IMR-90 (cell line): ENCODE data around the gene PPM1H. TPM values are rescaled to one million over a fixed set of nuclear protein-coding genes. Genes with fewer than 3 reads are reported as not detected.

Experiments used
- ATAC-seq: fragments of 200-7000 bp; cut with Tn5 transposase; 2 replicates; pipeline ENCODE4 v1.9.1; 2020; ENCODE audit warnings: low read depth, mild to moderate bottlenecking, moderate library complexity
- BruUV-seq: library from RNA; stranded (reverse); fragments of 400-500 nt; replicated peaks from 2 replicates; lab custom pipeline; 2021; lab: Mats Ljungman, UMichigan
- CTCF ChIA-PET: fragments of 300-600 bp; formaldehyde crosslinking; extraction: SDS; loops from one replicate; lab custom pipeline; 2021; ENCODE audit warnings: antibody characterized with exemption; lab: Yijun Ruan, JAX
- POLR2A ChIA-PET: fragments of 300-600 bp; sonication (Branson Sonifier 250); formaldehyde crosslinking; loops from one replicate; lab custom pipeline; 2022; ENCODE audit warnings: antibody characterized with exemption; ENCODE audit not compliant: unreplicated experiment; lab: Charles Lee
- DNase-seq: peaks from one replicate; pipeline ENCODE4 v3.0.0; 2013
- H2AFZ ChIP-seq: replicated peaks from 2 replicates; pipeline ENCODE3; 2013; ENCODE audit warnings: low read length, mild to moderate bottlenecking; ENCODE audit not compliant: poor library complexity
- H2AK5ac ChIP-seq: 2 replicates; pipeline ENCODE4 v1.6.1; 2013; ENCODE audit warnings: low read depth, low read length, inconsistent platforms
- H2AK9ac ChIP-seq: replicated peaks from 2 replicates; pipeline ENCODE3; 2013; ENCODE audit warnings: mild to moderate bottlenecking, low read depth, low read length, moderate library complexity; ENCODE audit not compliant: poor library complexity
- H2BK120ac ChIP-seq: 2 replicates; pipeline ENCODE4 v1.6.1; 2013; ENCODE audit warnings: low read depth, low read length, inconsistent platforms
- H2BK15ac ChIP-seq: 3 replicates; pipeline ENCODE4 v1.6.1; 2013; ENCODE audit warnings: low read depth, low read length, inconsistent platforms
- H2BK20ac ChIP-seq: 2 replicates; pipeline ENCODE4 v1.6.1; 2013; ENCODE audit warnings: low read depth, mild to moderate bottlenecking, inconsistent platforms, low read length, moderate library complexity
- H2BK5ac ChIP-seq: 2 replicates; pipeline ENCODE4 v1.6.1; 2013; ENCODE audit warnings: mild to moderate bottlenecking, low read depth, low read length, inconsistent platforms; ENCODE audit not compliant: poor library complexity, severe bottlenecking
- H3K14ac ChIP-seq: replicated peaks from 2 replicates; pipeline ENCODE4 v1.6.1; 2013; ENCODE audit warnings: low read depth, low read length, inconsistent platforms
- H3K18ac ChIP-seq: 2 replicates; pipeline ENCODE4 v1.6.1; 2013; ENCODE audit warnings: low read depth, low read length, control low read depth
- H3K23ac ChIP-seq: 2 replicates; pipeline ENCODE4 v1.6.1; 2013; ENCODE audit warnings: low read depth, low read length, inconsistent platforms
- H3K27ac ChIP-seq: 2 replicates; pipeline ENCODE4 v1.5.1; 2013; ENCODE audit warnings: mild to moderate bottlenecking, control low read depth, low read length; ENCODE audit not compliant: insufficient read depth
- H3K27me3 ChIP-seq: 2 replicates; pipeline ENCODE4 v1.6.1; 2013; ENCODE audit warnings: low read length; ENCODE audit not compliant: control insufficient read depth, insufficient read depth
- H3K36me3 ChIP-seq: 2 replicates; pipeline ENCODE4 v1.6.1; 2013; ENCODE audit warnings: low read length, mixed read lengths; ENCODE audit not compliant: control insufficient read depth, insufficient read depth
- H3K4ac ChIP-seq: 2 replicates; pipeline ENCODE4 v1.6.1; 2013; ENCODE audit warnings: low read depth, low read length, inconsistent platforms
- H3K4me1 ChIP-seq: 2 replicates; pipeline ENCODE4 v1.6.1; 2013; ENCODE audit warnings: low read length, mixed read lengths; ENCODE audit not compliant: control insufficient read depth, insufficient read depth
- H3K4me2 ChIP-seq: 2 replicates; pipeline ENCODE4 v1.6.1; 2013; ENCODE audit warnings: low read depth, mild to moderate bottlenecking, control low read depth, low read length, moderate library complexity
- H3K4me3 ChIP-seq: 2 replicates; pipeline ENCODE4 v1.5.1; 2013; ENCODE audit warnings: low read depth, mild to moderate bottlenecking, control low read depth, low read length, moderate library complexity; ENCODE audit not compliant: insufficient read depth
- H3K56ac ChIP-seq: 2 replicates; pipeline ENCODE4 v1.6.1; 2013; ENCODE audit warnings: low read length, inconsistent platforms; ENCODE audit not compliant: insufficient read depth; ENCODE audit errors: extremely low read depth
- H3K79me1 ChIP-seq, 2 experiments: 2 replicates each; pipeline ENCODE4 v1.6.1; 2013; ENCODE audit warnings: low read length in 2 of 2, inconsistent platforms in 1 of 2, low read depth in 1 of 2
- H3K9ac ChIP-seq: 2 replicates; pipeline ENCODE4 v1.6.1; 2013; ENCODE audit warnings: low read depth, low read length, control low read depth
- H3K9me1 ChIP-seq: 2 replicates; pipeline ENCODE4 v1.6.1; 2013; ENCODE audit warnings: low read length, inconsistent platforms; ENCODE audit not compliant: insufficient read depth
- H3K9me3 ChIP-seq: 2 replicates; pipeline ENCODE4 v1.6.1; 2013; ENCODE audit warnings: low read length; ENCODE audit not compliant: control insufficient read depth, insufficient read depth
- H4K20me1 ChIP-seq: 2 replicates; pipeline ENCODE4 v1.6.1; 2013; ENCODE audit warnings: low read length, inconsistent platforms; ENCODE audit not compliant: insufficient read depth
- H4K5ac ChIP-seq: 2 replicates; pipeline ENCODE4 v1.6.1; 2013; ENCODE audit warnings: mild to moderate bottlenecking, low read depth, low read length, control low read depth
- H4K8ac ChIP-seq, 2 experiments: 2 replicates each; pipeline ENCODE4 v1.6.1; 2013; ENCODE audit warnings: low read depth in 2 of 2, low read length in 2 of 2, control low read depth in 1 of 2, inconsistent platforms in 1 of 2
- H4K91ac ChIP-seq: 2 replicates; pipeline ENCODE4 v1.6.1; 2013; ENCODE audit warnings: low read depth, low read length, inconsistent platforms; ENCODE audit not compliant: insufficient read depth
- CEBPB ChIP-seq: IDR thresholded peaks from 2 replicates; pipeline ENCODE4 v1.6.1; 2012; ENCODE audit warnings: low read depth, low read length, improper control_type of control experiment
- CHD1 ChIP-seq: IDR thresholded peaks from 2 replicates; pipeline ENCODE4 v1.6.1; 2012; ENCODE audit warnings: low read depth, low read length, improper control_type of control experiment
- MXI1 ChIP-seq: IDR thresholded peaks from 2 replicates; pipeline ENCODE4 v1.6.1; 2012; ENCODE audit warnings: low read depth, mild to moderate bottlenecking, low read length, moderate library complexity, borderline replicate concordance
- NFE2L2 ChIP-seq: fragments of 150-350 bp; IDR thresholded peaks from 2 replicates; pipeline ENCODE4 v1.6.1; 2016; ENCODE audit warnings: low read depth, mild to moderate bottlenecking, low read length
- RFX5 ChIP-seq: IDR thresholded peaks from 2 replicates; pipeline ENCODE4 v1.8.0; 2012; ENCODE audit warnings: low read depth, mild to moderate bottlenecking, low read length, moderate library complexity
- WGBS, 2 experiments: methylation state at CpG; one replicate each; pipeline versions ENCODE4 v1.1.5 to v1.1.7; 2013; ENCODE audit warnings: missing lambda C conversion rate in 2 of 2; ENCODE audit not compliant: insufficient read length in 1 of 2; ENCODE audit errors: extremely low coverage in 2 of 2; 5-methylcytosine and 5-hydroxymethylcytosine counted together
- dilution Hi-C: fragments of 300-500 bp; cut with HindIII; formaldehyde crosslinking; loops from one replicate; pipeline ENCODE4 v1.14.3; 2018; ENCODE audit warnings: low sequenced_read_pairs; ENCODE audit not compliant: unreplicated experiment
- in situ Hi-C: fragments of 300-500 bp; cut with MboI; formaldehyde crosslinking; loops from 3 replicates; pipeline ENCODE4 v1.14.3; 2019; ENCODE audit warnings: low sequenced_read_pairs, inconsistent platforms, mixed read lengths
- intact Hi-C: fragments of 100-400 bp; cut with micrococcal nuclease; formaldehyde crosslinking; loops from 2 replicates; pipeline ENCODE4 v1.10.0; 2022
- polyA plus RNA-seq, 3 experiments: library from polyadenylated mRNA; depleted of rRNA; stranded (reverse); fragments of >200 nt; gene quantifications; 2 replicates each; pipeline ENCODE4 v1.2.3, GENCODE V29; 2012; ENCODE audit warnings: low replicate concordance in 1 of 3
- total RNA-seq: library from RNA; depleted of rRNA; stranded (reverse); fragments of >200 nt; gene quantifications from 2 replicates; pipeline ENCODE4 v1.2.3, GENCODE V29; 2012
- TF ChIP-seq, protein P1 (sequence below): conservative IDR thresholded peaks from 2 replicates; pipeline ENCODE4 v1.5.1; 2012; ENCODE audit warnings: mild to moderate bottlenecking, low read depth, low read length, improper control_type of control experiment
- TF ChIP-seq, protein P2 (sequence below): fragments of 150-350 bp; IDR thresholded peaks from 2 replicates; pipeline ENCODE4 v1.6.1; 2016; ENCODE audit warnings: low read depth, mild to moderate bottlenecking, low read length, moderate library complexity, borderline replicate concordance

Gene PPM1H
- total and polyA plus RNA-seq, 2 of the 4 experiments (the other 2 are of a cell fraction) = 0.14 to 0.18 TPM

DNA sequence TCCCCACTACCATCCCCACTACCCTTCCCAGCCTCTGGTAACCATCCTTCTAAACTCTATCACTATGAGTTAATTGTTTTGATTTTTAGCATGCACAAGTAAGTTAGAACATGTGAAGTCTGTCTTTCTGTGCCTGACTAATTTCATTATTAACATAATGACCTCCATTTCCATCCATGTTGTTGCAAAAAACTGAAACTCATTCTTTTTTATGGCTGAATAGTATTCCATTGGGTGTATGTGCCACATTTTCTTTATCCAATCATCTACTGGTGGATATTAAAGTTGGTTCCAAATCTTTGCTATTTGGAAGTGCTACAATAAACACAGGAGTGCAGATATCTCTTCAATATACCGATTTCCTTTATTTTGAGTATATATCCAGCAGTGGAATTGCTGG is 13.2 kb upstream of the PPM1H start:
- Histone ChIP-seq H4K20me1 (no peaks in the 10 kb centered on the region), H3K4me2 (no peak overlapping the region), H4K91ac (no peak overlapping the region), H3K18ac (no peak overlapping the region), H3K4me3 (no peak overlapping the region), H2BK20ac (no peak overlapping the region), H3K79me1 (no peaks in the 10 kb centered on the region), H3K4me1 (no peaks in the 10 kb centered on the region), H2AK5ac (no peak overlapping the region), H2AFZ (no peak overlapping the region), H3K27me3 (peaks cover 9% of the 10 kb centered on the region; the same call in 1 of the 2 replicates), H4K5ac (no peak overlapping the region), H3K36me3 (no peaks in the 10 kb centered on the region), H2BK15ac (no peak overlapping the region), H3K27ac (no peak overlapping the region), H3K14ac (no peak overlapping the region), H3K56ac (no peak overlapping the region), H3K9ac (no peak overlapping the region), H4K8ac (no peak overlapping the region), H2BK120ac (no peak overlapping the region), H3K9me3 (no peaks in the 10 kb centered on the region), H2BK5ac (no peak overlapping the region), H3K4ac (no peak overlapping the region), H3K9me1 (no peaks in the 10 kb centered on the region), H3K23ac (no peak overlapping the region), H2AK9ac (no peak overlapping the region)
- DNase-seq = no peak
- TF ChIP-seq, protein P1, sequence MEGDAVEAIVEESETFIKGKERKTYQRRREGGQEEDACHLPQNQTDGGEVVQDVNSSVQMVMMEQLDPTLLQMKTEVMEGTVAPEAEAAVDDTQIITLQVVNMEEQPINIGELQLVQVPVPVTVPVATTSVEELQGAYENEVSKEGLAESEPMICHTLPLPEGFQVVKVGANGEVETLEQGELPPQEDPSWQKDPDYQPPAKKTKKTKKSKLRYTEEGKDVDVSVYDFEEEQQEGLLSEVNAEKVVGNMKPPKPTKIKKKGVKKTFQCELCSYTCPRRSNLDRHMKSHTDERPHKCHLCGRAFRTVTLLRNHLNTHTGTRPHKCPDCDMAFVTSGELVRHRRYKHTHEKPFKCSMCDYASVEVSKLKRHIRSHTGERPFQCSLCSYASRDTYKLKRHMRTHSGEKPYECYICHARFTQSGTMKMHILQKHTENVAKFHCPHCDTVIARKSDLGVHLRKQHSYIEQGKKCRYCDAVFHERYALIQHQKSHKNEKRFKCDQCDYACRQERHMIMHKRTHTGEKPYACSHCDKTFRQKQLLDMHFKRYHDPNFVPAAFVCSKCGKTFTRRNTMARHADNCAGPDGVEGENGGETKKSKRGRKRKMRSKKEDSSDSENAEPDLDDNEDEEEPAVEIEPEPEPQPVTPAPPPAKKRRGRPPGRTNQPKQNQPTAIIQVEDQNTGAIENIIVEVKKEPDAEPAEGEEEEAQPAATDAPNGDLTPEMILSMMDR = no peak
- TF ChIP-seq, protein P2, sequence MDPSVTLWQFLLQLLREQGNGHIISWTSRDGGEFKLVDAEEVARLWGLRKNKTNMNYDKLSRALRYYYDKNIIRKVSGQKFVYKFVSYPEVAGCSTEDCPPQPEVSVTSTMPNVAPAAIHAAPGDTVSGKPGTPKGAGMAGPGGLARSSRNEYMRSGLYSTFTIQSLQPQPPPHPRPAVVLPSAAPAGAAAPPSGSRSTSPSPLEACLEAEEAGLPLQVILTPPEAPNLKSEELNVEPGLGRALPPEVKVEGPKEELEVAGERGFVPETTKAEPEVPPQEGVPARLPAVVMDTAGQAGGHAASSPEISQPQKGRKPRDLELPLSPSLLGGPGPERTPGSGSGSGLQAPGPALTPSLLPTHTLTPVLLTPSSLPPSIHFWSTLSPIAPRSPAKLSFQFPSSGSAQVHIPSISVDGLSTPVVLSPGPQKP = no peak
- TF ChIP-seq CEBPB (no peak), RFX5 (no peak), NFE2L2 (no peak), CHD1 (no peak), MXI1 (no peak)
- WGBS, 2 experiments = no CpG with 5 or more reads among the region's 1 CpG
- no TSS peak for BruUV-seq
- dilution Hi-C loops (no loop called here), intact Hi-C loops (no loop called here), in situ Hi-C loops (no loop called here)
- POLR2A ChIA-PET = no interaction called here
- no peak for ATAC-seq
- CTCF ChIA-PET = no interaction called here
